GM12891 (cell line): ENCODE data around the gene ACY1.

Source experiments
- POLR2A ChIP-seq: IDR thresholded peaks from 2 replicates; pipeline ENCODE4 v1.6.1; 2011; ENCODE audit warnings: low read depth, low read length, control low read depth
- POLR2AphosphoS5 ChIP-seq: IDR thresholded peaks from 2 replicates; pipeline ENCODE4 v1.6.1; 2011; ENCODE audit warnings: low read depth, low read length, control low read depth
- TAF1 ChIP-seq: IDR thresholded peaks from 2 replicates; pipeline ENCODE4 v1.6.1; 2011; ENCODE audit warnings: low read depth, low read length, control low read depth

DNA sequence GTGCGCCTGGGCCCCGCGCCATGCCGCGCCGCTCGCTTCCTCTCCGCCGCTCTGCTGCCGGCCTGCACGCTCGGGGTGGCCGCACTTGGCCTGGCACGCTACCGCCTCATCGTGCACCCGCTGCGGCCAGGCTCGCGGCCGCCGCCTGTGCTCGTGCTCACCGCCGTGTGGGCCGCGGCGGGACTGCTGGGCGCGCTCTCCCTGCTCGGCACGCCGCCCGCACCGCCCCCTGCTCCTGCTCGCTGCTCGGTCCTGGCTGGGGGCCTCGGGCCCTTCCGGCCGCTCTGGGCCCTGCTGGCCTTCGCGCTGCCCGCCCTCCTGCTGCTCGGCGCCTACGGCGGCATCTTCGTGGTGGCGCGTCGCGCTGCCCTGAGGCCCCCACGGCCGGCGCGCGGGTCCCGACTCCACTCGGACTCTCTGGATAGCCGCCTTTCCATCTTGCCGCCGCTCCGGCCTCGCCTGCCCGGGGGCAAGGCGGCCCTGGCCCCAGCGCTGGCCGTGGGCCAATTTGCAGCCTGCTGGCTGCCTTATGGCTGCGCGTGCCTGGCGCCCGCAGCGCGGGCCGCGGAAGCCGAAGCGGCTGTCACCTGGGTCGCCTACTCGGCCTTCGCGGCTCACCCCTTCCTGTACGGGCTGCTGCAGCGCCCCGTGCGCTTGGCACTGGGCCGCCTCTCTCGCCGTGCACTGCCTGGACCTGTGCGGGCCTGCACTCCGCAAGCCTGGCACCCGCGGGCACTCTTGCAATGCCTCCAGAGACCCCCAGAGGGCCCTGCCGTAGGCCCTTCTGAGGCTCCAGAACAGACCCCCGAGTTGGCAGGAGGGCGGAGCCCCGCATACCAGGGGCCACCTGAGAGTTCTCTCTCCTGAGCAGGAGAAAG is 27.2 kb upstream of the ACY1 start:
- TF ChIP-seq POLR2A, result no peak
- no peak for TF ChIP-seq POLR2AphosphoS5
- no peak for TF ChIP-seq TAF1
